Left colon (tissue), 2 donors: ENCODE results near the gene ERBB4. TPM values are rescaled to one million over a fixed set of nuclear protein-coding genes. Genes with fewer than 3 reads are reported as not detected.

ENCODE experiments used
- ATAC-seq: fragments of 200-7000 bp; cut with Tn5 transposase; one replicate; pipeline ENCODE4 v1.9.1; 2020; ENCODE audit warnings: mild to moderate bottlenecking, moderate library complexity
- DNase-seq, 2 donors: peaks; one replicate each; pipeline ENCODE4 v3.0.0-alpha.2; 2020
- intact Hi-C, 2 donors: fragments of 100-400 bp; cut with DNase I in 1 of 2; cut with micrococcal nuclease in 1 of 2; formaldehyde crosslinking; loops; one replicate each; pipeline versions ENCODE4 v1.11.2 to v1.14.0; 2022; cut with DNase I, micrococcal nuclease
- total RNA-seq, 2 donors: library from RNA; stranded (reverse); fragmentation: NEBNext Ultra II Directional; extraction: Animal tissue kit (Norgen Biotek cat#: 25700); gene quantifications; one replicate each; pipeline ENCODE4 v1.2.1, GENCODE V29; 2021
- donor health status: DM: no; HTN: no; CAD: no.
- donor health status: DM: yes; HTN: yes; CAD: no.

ERBB4 gene
- total RNA-seq, 2 donors from 2014 or later: 0.18 to 0.70 TPM

DNA sequence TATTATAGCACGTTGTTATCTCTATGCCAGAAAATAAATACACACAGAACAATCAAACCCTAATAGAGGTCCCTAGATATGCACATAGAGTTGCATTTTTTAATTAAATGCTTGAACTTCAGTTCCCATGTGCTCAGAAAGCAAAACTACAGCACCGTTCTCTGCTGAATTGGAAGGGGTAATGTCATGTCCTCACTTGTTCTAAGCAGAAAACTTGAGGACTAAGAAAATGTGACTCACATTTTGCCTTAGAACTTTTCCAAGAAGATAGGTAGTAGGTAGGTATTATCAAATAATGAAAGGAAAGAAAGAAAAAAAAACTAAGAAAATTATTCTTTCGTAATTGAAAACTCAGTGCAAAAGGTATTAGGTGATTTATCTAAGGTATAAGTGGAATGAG, 607.3 kb downstream of the ERBB4 start:
- ATAC-seq (no peak), DNase-seq (no peak)
- intact Hi-C loops: no loop called here

DNA sequence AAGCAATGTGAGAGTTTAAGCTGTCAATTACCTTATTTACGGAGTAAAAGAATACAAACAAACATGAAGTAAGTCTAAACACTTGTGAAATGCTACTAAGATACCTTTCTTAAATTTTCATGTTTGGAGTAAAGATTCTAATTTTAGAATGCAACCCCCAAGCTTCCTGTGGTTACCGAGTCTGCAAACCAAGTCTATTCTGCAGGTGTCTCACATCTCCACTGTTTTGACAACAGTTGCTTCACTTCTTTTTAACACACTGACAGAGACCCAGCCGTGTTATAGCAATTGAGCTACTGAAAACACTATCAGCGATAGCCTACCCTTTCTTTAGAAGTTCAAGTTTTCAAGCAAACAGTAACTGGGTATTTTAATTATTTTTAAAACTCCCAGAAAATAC, 608.3 kb downstream of the ERBB4 start:
- ATAC-seq (no peak), DNase-seq (no peak)
- intact Hi-C loops: no loop called here

DNA sequence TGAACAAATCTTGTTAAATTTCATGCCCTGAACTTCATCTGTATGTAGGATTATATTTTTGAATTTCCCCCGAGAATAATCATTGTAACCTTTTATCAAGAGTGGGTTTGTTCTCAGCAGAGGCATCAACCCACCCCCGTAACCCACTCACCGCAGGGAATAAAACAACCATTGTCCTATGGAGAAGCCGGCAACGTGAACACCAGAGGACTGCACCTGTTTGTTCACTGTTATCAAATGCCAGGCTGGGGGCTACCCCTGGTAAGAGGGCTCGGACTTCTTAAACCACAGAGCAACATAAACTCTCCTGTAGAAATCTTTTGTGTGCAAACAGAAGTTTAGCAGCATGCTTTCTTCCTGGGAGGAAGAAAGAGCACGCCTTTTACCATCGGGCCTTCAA, 610.4 kb downstream of the ERBB4 start:
- intact Hi-C loops: no loop called here
- no peak for DNase-seq
- no peak for ATAC-seq

DNA sequence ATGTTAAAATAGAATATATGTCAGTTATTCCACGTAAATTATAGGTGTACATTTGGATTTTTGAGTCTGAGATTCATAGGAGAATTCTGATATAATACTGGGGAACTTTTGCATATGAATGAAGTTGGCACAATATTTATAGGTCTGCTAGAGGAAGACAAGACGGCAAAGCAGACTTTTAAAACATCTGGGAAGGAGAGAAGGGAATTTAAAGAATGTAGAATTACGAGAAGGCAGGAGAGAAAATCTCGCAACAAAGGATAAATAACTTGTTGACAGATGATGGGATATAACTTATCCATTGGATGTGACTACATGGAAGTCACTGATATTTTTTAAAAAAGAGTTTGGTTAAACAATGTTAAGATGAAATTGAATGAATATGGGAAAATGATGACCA, 615.6 kb downstream of the ERBB4 start:
- intact Hi-C loops: no loop called here
- ATAC-seq (no peak), DNase-seq (no peak)

DNA sequence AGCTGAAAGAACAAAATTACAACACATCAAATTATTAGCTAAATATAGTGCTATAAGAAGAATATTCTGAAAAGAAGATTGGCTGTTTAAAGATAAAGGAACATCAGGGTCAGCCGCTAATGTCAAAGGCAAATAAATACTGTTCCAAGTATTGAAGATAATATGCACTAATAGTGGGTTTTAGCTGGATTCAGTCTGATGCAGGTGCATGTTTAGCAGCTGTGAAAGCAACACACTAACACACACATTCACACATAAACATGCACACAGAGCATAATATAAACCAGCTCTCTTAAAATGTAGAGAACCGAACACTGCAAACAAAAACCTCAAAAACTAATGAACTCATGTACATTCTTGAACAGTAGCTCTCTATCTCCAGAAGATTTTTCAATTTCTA, 634.6 kb downstream of the ERBB4 start:
- DNase-seq (no peak), ATAC-seq (no peak)
- intact Hi-C loops: no loop called here

DNA sequence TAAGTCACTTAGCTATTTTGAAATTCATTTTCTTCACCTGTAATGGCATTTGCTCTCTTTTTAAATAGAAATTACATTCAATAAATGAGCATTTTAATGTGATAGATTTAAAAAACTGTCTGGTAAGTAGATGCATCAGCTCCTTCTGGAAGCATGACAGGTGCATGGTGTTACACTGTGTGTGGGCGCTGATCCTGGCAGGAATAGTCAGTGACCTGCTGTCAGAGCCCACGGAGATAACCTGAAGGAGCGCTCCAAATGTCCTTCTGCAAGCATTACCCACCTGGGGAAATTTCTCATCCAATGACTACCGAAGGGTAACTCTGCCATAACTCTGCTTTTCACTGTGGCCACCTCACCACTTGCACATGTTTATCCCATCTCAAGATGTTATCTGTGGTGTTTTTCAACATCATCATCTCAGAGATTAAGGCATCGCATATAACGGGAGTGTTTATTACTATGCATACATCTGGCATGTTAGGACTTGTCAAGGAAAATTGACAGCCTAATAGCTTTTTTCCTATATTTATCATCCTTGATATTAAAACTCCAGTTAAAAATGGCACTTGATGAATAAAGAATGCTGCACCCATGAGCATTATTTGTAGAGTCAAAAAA, 637.3 kb downstream of the ERBB4 start:
- ATAC-seq (no peak), DNase-seq (no peak)
- intact Hi-C loops: no loop called here

DNA sequence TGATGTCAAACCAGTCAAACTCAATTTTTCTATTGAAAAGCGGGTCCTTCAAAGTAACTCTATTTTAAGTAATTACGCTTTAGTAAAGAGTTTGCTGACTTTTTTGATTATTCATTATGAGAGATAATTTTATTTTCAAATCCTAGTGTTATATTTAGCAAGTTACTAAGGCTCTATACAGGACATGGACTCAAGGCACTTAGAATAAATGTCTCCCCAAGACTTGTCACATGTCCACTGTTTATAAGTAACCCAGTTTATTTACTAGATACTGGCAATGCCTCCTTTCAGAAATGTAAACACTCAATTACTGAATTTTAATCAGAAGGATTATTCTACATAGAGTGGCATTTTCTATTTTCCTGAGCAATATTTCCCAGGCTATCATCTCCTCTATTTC, 638.1 kb downstream of the ERBB4 start:
- ATAC-seq: no peak
- intact Hi-C loops: no loop called here
- DNase-seq: no peak

DNA sequence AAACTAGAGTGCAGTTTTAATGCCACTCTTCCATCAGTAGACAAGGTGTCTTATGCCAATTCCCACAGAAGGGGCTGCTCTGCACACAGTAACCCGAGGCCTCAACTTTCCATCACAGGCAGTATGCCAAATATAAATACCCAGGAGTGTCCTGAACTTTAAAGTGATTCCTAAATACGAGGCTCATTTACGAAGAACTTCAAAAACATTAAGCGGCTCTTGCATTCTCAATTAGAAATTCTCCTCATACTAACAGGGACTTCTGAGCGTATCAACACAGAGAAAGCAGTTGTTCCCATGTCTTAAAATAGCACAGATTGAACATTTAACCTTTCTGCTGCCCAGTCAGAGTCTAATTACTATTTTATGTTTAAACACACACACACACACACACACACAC, 638.6 kb downstream of the ERBB4 start:
- DNase-seq (no peak), ATAC-seq (no peak)
- intact Hi-C loops: no loop called here

DNA sequence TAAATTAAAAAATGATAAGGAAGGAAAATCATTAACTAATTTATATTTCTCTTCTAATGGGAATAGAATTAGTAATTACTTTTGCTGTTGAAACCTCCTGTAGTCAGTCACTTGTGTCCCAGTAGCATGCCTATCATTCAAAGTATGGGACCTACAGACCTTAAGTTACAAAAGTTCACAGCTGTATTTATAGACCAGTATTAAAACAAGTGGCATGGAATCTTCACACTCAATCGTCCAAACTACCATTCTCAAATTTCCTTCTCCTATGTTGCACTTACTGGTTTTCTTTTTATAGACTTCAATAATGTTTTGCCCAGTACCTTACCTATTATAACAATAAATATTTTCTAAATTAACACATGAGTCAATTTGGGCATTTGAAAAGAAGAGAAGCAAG, 639.9 kb downstream of the ERBB4 start:
- no peak for ATAC-seq
- DNase-seq: no peak
- intact Hi-C loops: no loop called here

DNA sequence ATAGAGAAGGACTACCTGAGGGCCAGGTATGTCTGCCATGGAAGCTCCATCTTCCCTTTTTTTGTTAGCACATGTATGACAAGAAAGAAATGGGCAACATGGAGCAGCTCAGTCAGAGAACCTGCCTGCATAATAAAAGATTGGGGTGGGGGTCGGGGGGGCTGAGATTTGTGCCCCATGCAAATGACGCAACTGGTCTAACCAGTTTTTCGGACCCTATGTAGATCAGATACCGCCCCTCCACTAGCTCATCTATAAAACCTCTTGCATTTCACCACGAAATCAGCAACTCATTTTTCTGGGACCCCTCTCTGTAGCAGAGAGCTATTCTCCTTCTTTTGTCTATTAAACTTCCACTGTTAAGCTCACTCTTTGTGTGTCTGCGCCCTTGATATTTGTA, 657.2 kb downstream of the ERBB4 start:
- no peak for DNase-seq
- ATAC-seq: no peak
- intact Hi-C loops: no loop called here

DNA sequence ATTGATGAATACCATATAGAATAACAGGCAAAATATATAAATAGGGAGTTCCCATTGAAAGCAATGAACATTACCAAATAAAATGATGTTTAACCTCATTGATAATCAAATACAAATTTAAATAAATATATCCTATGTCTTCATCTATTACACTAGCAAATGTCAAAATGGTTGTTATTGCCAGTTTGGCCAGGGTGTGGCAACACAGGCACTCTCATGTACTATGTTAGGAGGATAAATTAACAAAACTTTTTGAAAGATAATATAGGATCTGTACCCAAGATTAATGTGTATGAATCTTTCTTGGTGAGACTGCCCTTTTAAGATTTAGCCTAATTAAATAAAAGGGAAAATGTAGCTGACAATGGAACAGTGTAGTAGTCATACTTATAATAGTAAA, 659.3 kb downstream of the ERBB4 start:
- intact Hi-C loops: no loop called here
- ATAC-seq: no peak
- DNase-seq: no peak

DNA sequence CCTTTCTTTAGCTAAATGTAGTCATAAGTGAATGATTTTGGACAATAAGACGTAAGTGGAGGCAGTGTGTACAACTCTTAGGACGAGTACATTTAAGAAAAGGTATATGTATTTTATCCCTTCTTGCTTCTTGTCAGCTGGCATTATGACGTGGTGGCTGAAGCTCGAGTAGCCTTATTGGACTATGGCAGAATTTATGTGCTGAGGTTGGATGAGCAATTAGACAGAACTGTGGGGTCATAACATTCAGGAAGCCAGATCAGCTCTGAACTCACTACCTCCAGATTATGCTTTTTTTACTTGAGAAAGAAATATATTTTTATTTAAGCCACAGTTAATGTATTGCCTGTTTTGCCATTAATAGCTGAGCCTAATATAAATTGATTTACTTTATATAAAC, 661.5 kb downstream of the ERBB4 start:
- no peak for ATAC-seq
- intact Hi-C loops: no loop called here
- DNase-seq: no peak

DNA sequence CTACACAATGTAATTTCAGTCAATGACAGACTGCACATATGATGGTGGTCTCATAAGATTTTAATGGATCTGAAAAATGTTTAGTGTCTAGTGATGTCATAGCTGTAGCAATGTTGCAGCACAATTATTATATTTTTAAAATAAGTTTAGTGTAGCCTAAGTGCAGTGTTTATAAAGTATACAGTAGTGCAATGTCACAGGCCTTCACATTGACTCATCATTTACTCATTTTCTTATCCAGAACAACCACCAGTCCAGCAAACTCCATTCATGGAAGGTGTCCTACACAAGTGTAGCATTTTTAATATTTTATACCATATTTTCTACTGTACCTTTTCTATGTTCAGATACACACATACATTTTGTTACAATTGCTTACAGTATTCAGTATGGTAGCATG, 663.1 kb downstream of the ERBB4 start:
- intact Hi-C loops: no loop called here

DNA sequence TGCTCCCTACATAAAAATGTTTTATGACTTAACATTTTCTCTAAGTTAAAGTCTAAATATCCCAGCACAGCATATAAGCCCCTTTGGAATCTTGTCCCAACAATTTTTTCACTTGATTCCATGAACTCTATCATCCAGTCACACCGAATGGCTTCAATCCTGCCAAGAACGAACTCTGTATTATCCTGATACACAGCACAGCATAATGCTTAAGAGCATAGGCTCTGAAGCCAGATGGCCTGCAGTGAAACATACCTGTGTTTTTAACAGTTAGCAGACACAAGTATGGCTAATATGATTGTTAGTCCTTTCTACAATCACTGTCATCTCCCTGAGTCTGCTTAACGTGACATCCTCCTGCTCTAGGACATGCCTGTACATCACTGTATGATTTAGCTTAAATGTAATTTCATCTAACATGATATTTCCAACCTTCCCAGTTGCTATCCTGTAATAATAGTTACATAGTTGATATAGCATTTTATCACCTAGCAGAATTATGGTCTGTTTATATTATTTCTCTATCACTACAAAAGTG, 669.5 kb downstream of the ERBB4 start:
- no peak for ATAC-seq
- DNase-seq: no peak
- intact Hi-C loops: no loop called here

More for the DNA sequence above, 663.1 kb downstream of the ERBB4 start:
- ATAC-seq (no peak), DNase-seq (no peak)

DNA sequence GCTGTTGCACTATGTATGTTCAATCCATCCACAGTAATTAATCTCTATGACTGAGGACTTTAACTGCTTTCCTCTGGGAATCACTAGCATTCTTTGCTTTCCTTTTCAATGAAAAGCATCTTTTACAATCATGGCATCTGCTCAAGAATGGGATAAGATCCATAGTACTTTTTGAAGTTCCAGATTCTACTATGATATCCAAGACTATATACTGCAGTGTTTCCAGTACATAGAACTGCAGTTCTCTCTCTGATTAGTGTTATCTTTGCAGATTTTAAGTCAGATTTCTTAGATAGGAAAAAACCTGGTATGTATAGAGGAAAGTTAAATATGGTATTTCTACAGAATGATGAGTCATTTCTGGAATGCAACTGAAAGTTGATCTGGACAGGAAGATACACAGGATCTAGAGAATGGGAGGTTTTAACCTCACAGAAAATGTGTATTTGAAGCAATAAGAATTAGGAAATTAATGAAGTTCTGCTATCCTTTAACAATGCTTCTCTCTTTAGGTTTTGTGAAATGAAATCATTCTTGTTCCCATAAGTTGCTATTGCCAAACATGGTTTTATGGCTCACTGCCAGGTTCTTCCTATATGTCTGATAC, 670.7 kb downstream of the ERBB4 start:
- intact Hi-C loops: no loop called here
- DNase-seq (no peak), ATAC-seq (no peak)

DNA sequence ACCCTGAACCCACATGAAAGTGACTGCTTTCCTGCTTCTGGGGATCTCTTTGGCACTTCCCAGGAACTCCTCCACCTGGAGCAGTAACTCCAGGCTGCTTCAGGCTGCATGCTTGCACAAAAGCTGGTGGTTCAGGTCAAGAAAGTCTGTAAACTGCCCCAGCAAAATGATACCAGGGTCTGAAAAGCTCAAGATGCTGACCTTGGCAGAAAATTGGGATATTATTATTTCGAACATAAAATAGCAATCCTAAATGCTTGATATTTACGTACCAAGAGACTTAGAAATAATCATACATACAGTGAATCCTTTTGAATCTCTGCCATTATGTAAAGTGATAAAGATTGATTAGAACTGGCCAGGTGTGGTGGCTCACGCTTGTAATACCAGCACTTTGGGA, 674.3 kb downstream of the ERBB4 start:
- no peak for DNase-seq
- intact Hi-C loops: no loop called here
- ATAC-seq: no peak

DNA sequence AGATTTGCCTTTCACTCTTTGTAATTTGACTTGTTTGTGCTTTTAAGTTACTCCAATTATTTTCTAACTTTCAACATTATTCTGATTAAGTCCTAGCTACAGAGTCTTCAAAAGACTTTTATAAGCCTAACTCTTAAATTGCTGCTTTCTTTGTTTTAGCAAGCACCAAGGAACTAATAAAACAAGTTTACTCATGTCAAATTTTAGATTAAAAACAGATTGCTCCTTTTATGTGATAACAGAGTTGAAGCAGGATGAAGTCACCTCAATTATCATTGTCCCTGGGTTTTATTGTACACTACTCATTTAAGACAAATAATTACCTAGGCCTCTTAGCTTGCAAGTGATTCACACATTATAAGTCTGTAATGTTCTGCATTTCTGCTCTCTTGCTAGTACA, 678.4 kb downstream of the ERBB4 start:
- DNase-seq (no peak), ATAC-seq (no peak)
- intact Hi-C loops: no loop called here

DNA sequence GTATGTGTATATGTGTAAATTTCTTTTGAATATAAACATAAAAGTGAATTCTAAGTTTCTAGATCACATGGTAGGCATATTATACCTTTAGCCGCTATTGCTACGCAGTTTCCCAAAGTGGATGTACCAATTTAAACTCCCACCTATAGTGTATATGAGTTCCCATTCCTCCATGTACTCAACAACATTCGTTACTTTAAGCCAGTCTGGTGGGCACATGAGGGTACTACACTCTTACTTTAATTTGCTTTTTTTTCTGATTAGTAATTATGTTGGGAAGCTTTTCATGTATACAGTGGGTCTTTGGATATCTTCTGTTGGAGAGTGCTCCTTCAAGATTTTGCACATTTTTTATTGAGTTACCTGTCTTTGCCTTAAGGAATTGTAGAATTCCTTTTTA, 683.8 kb downstream of the ERBB4 start:
- intact Hi-C loops: no loop called here
- ATAC-seq: no peak
- DNase-seq: no peak

DNA sequence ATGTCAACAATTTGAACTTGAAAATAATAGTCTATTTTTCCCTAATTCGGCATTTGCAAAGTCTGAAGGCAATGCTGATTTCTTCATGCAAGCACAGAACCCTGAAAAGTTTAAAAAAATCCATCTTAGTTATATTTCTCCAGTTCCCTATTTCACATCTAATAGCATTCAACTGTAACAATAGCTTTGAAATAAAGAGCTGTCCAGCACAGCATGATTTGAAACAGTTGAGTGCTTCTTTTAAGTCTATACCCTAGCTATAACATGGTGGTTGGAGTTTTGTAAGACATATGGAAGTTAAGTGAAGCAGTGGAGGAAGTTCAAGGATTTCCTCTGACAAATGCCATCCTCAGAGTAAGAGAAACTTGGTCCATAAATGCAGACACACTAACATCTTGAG, 691.9 kb downstream of the ERBB4 start:
- no peak for ATAC-seq
- DNase-seq: no peak
- intact Hi-C loops: no loop called here

DNA sequence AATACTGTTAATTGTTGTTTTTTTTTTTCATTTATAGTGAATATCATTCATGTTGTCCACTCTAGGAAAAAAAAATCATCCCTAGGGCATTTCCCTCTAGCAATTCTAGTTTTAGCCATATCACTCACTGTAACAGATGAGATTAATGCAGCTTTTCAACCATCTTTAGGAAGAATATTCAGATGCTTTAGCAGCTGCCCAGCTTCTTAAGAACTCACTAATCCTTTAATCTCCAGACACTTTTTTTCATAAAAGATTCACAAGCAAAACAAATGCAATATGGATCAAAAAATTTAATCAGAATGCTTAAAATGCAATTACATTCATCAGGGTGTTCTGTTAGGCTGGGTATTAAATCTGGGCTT, 692.6 kb downstream of the ERBB4 start:
- intact Hi-C loops: no loop called here
- ATAC-seq: no peak
- no peak for DNase-seq

DNA sequence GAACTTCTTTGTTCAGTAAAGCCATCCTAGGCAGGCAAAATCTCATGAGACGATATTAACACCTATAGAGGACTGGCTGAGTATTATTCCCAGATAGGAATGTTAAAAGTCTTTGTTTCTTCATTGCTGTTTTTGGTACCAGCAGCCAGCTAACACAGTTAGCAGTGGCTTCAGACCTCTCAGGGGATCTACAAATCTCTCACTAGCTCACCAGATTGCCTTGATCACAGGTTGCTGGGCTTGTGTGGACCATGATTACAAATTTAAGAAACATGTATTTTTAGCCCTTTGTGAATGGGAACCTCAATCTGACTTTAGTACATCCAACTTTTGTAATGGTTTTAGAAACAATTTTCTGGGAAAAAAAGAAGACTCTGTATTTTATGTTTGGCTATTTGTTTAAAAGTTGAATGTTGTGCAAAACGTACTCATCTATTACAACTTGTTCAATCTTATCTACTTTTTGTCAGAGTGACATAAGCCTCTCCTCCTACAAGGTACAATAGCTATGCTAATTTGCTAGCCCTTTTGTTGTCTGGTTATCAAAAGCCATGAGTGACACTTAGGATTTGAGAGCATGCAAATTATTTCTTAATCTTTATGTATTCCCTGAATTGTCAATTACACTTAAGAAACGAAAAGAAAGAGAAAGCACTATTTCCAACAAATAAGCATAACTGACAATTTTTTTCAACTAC, 693.1 kb downstream of the ERBB4 start:
- DNase-seq: no peak
- intact Hi-C loops: no loop called here
- no peak for ATAC-seq
